HG03060 (cell line): ENCODE measurements around the gene BBS10.
"Not testable (repeated sequence)": the region's sequence is repeated elsewhere in the genome, so short reads cannot be mapped to it uniquely, and the experiment has no call there.

ENCODE experiments used
- ATAC-seq: cut with Tn5 transposase; IDR thresholded peaks from one replicate; pipeline ENCODE4 v1.9.1; 2021; ENCODE audit warnings: low read depth, moderate number of reproducible peaks; ENCODE audit not compliant: unreplicated experiment

The BBS10 gene

DNA sequence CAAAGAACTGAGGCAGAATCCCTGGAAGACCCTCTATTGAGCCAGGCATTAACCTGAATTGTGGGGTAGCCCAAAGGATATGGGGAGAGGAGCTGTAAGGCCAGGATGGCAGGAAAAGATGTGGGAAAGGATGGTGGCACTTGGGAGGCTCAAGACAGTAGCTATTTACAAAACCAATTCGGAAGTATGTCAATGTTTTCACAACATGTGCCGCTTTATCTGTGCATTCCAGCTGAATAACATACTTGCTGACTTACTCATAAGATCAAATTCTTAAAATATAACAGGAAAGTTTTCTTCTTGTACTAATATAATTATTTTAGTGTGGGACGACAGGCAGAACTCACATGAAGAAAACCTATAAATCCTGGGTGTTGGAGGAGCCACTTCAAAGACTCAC lies 10.6 kb downstream of the BBS10 start:
- ATAC-seq: no peak

DNA sequence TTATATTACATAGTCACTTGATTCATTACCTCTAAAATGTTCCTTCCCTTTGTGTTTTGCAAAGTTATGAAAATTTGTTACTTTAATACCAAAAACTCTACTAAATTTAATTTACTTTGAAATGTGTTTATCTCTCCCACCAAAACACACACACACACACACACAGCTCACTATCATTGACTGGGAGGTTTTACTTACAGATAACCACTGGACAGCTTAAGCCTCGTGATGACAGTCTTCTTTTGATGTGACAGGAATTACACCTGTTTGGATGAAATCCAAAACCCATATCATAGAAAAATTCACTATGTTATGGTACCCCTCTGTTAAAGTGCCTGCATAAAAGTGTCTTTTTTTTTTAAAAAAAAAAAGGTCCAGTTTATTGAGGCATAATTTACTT lies 15.6 kb downstream of the BBS10 start:
- no peak for ATAC-seq

DNA sequence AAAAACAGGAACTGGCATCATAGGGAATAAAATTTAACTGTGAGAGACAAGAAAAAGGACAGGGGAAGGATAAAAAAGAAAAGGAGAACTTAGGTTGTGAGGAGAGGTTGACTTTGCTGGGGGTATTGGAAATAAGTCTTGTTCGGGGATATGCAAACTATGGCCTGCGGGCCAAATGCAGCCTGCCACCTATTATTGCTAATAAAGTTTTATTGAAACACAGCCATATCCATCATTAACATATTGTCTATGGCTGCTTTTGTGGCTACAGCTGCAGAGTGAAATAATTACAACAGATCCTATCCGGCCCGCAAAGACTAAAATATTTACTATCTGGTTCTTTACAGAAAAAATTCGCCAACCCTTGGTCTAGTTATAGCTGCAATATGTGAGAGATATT lies 18.6 kb downstream of the BBS10 start:
- no peak for ATAC-seq

DNA sequence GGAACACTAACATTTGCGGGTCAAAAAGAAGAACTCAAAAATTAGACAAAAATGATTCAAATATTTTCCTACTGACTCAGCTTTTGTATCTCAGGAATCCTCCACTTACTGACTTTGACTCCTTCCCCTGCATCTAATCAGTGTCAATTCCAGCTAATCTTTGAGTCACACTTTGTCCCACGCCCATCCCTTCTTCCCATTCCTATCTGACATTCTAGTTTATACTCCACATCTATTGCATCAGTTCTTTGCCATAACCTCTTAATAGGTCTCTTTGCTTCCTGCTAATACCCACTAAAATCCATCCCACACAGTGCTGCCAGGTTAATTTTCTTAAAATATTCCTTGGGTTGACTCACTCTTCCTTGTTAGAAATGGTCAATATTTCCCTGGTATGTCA lies 19.1 kb downstream of the BBS10 start:
- no peak for ATAC-seq

- ATAC-seq: not testable (repeated sequence)
Observed at GRCh38 chr12:76319595-76320319, 28.5 kb downstream of the BBS10 start.

- ATAC-seq: no peak
Observed at GRCh38 chr12:76318773-76319594, 29.2 kb downstream of the BBS10 start.

DNA sequence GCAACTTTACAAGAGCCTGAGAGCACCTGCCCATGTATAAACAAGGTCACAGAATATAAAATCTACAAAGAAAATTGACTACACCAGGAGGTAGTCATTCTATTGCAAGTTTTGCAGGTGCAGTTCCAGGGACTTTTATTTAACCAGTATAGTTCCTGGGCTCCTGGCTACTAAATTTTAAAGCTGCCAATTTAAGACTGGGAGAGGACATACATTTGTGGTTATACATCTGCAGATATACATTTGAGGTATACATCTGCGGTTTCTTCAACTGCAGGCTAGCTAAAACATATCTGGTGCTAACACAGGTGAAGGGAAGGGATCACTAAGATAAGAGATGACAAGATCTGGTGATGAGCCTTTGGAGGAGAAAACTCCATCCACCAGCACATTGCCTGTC lies 30.2 kb downstream of the BBS10 start:
- no peak for ATAC-seq

- no peak for ATAC-seq
Observed at GRCh38 chr12:76316468-76316867, 31.7 kb downstream of the BBS10 start.

GRCh38 chr12:76313299-76313698 lies 34.9 kb downstream of the BBS10 start:
- no peak for ATAC-seq

DNA sequence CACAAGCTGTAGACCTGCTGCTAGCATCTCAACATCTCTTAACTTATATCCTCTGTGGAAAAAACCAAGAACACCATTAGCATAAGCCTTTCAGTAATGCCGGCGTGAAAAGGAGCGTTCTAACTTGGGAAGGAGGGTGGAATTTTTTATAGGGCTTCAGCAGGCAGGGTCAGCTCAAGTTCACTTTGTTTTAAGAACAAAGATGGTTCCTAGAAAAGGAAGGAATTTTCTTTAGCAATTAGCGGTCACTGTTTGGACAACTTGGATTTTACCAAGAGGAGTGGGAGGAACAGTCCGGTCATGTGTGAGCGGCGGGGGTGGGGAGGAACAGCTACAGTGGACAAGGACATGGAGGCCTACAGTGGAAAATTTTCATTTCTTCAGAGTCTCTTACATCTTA lies 35.9 kb downstream of the BBS10 start:
- ATAC-seq: no peak

DNA sequence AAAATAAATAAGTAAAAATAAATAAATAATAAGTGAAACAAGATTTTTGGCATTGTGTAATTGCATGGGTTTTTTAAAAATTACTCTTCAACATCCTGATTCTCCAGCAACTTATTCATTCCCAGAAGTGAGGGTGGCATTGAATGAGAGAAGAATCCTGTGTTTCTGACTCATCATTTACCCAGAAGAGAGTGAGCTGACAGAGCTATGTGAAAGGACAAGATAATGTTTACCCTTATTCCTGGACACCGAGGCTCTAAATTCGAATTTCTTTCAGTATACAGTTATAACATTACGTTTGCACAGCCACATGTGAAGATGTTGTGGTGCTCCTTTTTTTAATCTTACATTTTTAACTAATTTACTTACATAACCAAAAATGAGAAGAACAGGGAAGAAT lies 36.4 kb downstream of the BBS10 start:
- no peak for ATAC-seq

GRCh38 chr12:76310110-76310509 lies 38.1 kb downstream of the BBS10 start:
- no peak for ATAC-seq

GRCh38 chr12:76308866-76309265 lies 39.3 kb downstream of the BBS10 start:
- no peak for ATAC-seq

DNA sequence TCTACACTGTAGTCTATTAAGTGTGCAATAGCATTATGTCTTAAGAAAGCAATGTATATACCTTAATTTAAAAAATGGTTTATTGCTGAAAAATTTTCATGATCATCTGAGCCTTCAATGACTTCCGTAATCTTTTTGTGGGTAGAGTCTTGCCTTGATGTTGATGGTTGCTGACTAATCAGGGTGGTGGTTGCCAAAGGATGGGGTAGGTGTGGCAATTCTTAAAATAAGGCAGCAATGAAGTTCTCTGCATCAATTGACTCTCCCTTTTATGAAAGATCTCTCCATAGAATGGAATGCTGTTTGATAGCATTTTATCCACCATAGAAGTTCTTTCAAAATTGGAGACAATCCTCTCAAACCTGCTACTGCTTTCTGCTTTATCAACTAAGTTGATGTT lies 41.1 kb downstream of the BBS10 start:
- no peak for ATAC-seq

GRCh38 chr12:76303989-76304460 lies 44.2 kb downstream of the BBS10 start:
- no peak for ATAC-seq

DNA sequence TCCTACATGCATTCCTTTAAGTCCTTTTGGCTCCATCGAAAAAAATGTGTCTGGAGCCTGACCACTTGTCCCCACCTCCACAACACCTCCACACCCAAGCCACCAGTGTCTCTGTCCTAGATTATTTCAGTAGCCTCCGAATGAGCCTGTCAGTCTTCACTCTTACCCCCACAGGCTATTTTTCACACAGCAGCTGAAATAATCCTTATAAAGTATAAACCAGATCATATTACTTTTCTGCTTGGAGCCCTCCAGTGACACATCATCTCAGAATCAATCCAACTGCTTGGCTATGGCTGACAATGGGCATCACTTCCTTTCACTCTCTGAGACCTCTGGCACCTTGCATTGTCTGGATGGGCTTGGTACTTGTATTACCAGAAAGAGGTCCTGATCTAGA lies 44.9 kb downstream of the BBS10 start:
- no peak for ATAC-seq

DNA sequence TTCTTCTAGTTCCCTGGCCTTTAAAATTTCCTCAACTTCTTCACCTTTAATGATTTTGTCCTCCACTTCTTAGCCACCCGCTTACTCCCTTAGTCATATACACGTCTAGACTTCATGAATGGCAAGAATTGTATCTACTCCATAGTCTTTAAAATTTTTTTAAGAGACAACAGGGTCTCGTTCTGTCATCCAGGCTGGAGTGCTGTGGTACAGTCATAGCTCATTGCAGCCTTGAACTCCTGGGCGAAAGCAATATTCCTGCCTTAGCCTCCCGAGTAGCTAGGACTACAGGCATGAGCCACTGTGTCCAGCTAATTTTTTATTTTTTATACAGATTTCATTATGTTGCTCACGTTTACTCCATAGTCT lies 47.9 kb downstream of the BBS10 start:
- ATAC-seq: no peak

GRCh38 chr12:76299536-76300296 lies 48.5 kb downstream of the BBS10 start:
- ATAC-seq: no peak
